ENCODE data around the gene DBT.

- no peak for TF ChIP-seq ZNF274 (IDR thresholded peaks at IDR 0.05; ENCODE audit: low read length)
- TF ChIP-seq ZNF274 (tag by site-specific recombination; IDR thresholded peaks at IDR 0.05; ENCODE audit: borderline replicate concordance) = no peak
- no peak for TF ChIP-seq CTCF (tag by site-specific recombination; IDR thresholded peaks at IDR 0.05)
- TF ChIP-seq PRDM10 (tag by site-specific recombination; IDR thresholded peaks at IDR 0.05) = no peak
- no peak for TF ChIP-seq SETDB1 (IDR thresholded peaks at IDR 0.05; ENCODE audit: insufficient read length, low read length)
Measured at GRCh38 chr1:100234432-100234831, 15.2 kb downstream of the DBT start.
